Activated naive CD4-positive, alpha-beta T cell treated with anti-CD3 and anti-CD28 coated beads, Interleukin-2, amount 10 ng/mL, durations not matched to agents 7 days and 5 days (primary cell): Measurements from ENCODE around the gene LMF1.
"Not testable (repeated sequence)": the region's sequence is repeated elsewhere in the genome, so short reads cannot be mapped to it uniquely, and the experiment has no call there.

Experiments used
- CTCF ChIA-PET: fragments of 350-600 bp; sonication (Branson Sonifier 250); formaldehyde crosslinking; loops from one replicate; lab custom pipeline; 2021; ENCODE audit warnings: antibody characterized with exemption; lab: Charles Lee
- DNase-seq: peaks from one replicate; pipeline ENCODE4 v3.0.0-alpha.2; 2020
- H3K27ac Mint-ChIP-seq: one replicate; pipeline ENCODE4 v1.8.0; 2021; ENCODE audit warnings: mild to moderate bottlenecking, moderate library complexity, mixed read lengths
- H3K27me3 Mint-ChIP-seq: one replicate; pipeline ENCODE4 v1.8.0; 2021; ENCODE audit warnings: mild to moderate bottlenecking, mixed read lengths
- H3K36me3 Mint-ChIP-seq: one replicate; pipeline ENCODE4 v1.8.0; 2021; ENCODE audit warnings: mixed read lengths
- H3K4me1 Mint-ChIP-seq: one replicate; pipeline ENCODE4 v1.8.0; 2021; ENCODE audit warnings: mixed read lengths
- H3K4me3 Mint-ChIP-seq: one replicate; pipeline ENCODE4 v1.8.0; 2021; ENCODE audit warnings: mild to moderate bottlenecking, moderate library complexity, mixed read lengths
- H3K9me3 Mint-ChIP-seq: one replicate; pipeline ENCODE4 v1.8.0; 2021; ENCODE audit warnings: mixed read lengths

The LMF1 gene

DNA sequence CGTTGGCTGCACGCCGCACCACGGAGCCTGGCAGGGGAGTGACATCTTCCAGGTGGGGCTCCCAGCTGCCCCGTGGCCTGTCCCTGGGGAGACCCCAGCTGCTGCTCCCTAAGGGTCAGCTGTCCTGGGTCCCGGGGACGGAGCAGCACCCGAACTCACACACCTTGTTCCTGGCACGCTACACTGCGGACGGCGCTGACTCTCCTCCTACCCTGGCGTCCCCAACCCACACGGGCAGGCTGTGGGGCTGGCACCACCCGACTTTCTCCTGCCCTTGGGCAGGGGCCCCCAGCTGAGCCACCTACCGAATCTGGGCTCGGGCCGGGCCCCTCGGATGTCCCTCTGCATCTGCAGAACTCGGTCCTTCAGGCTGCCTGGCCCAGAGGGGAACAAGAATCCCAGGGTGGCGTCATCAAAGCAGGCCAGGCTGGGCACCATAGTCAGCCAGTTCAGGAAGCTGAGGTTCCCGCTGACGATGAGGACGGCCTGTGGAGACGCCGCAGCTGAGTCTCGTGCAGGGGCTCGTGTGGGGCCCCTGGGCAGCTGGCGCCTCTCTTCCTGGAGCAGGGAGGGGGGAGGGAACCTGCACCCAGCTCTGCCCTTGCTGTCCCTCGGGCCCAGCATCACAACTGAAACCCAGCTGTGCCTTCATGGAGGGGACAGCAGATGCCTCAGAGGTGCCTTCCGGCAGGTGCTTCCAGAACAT lies 99.8 kb downstream of the LMF1 start:
- no peak overlapping the region for H3K4me3 Mint-ChIP-seq
- H3K27ac Mint-ChIP-seq: no peak overlapping the region
- H3K9me3 Mint-ChIP-seq: no peaks in the 10 kb centered on the region
- no peaks in the 10 kb centered on the region for H3K36me3 Mint-ChIP-seq
- no peaks in the 10 kb centered on the region for H3K27me3 Mint-ChIP-seq
- CTCF ChIA-PET: no interaction called here
- no peaks in the 10 kb centered on the region for H3K4me1 Mint-ChIP-seq
- DNase-seq: no peak

DNA sequence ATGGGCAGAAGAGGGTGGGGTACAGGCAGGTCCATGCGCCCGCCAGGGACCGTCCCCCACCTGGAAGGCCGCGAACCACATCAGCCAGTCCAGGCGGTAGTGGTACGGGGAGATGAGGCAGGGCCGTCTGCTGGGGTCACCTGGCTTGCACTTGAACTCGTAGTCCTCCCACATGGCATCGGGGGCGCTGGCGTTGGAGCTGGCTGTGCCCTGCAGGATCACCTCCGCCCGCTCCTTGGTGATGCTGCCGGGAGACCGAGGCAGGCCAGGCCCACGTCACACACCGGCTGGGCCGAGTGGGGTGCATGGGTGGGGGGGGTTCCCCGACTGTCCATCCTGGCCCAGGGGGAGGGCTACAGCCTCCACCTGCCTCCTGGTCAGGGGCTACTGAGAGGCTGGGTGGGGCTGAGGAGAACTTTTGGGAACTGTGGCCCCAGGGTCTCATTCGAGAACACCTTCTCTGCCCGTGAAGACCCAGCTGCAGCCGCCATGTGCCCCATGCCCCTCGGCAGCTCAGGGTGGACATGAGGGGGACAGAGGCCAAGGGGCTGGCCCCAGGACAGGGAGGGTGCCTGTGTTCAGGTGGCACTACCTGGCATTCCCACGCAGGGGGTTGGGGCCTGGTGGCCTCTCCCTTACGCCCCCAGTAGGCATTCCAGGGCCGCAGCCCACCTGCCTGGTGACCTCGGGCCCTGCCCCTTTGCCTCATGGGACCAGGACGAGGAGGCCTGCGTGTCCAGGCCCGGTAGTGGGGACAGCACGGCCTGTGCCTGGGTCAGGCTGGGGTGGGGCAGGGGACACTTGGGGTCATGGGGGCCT lies 100.8 kb downstream of the LMF1 start:
- Mint-ChIP-seq H3K4me3 (no peak overlapping the region), H3K36me3 (no peaks in the 10 kb centered on the region), H3K9me3 (no peaks in the 10 kb centered on the region), H3K27me3 (no peaks in the 10 kb centered on the region), H3K4me1 (no peaks in the 10 kb centered on the region), H3K27ac (no peak overlapping the region)
- DNase-seq: no peak
- CTCF ChIA-PET: no interaction called here

- no peaks in the 10 kb centered on the region for H3K36me3 Mint-ChIP-seq
- DNase-seq: no peak
- CTCF ChIA-PET: no interaction called here
- H3K4me3 Mint-ChIP-seq: no peak overlapping the region
- no peaks in the 10 kb centered on the region for H3K4me1 Mint-ChIP-seq
- H3K9me3 Mint-ChIP-seq: no peaks in the 10 kb centered on the region
- H3K27ac Mint-ChIP-seq: no peak overlapping the region
- H3K27me3 Mint-ChIP-seq: no peaks in the 10 kb centered on the region
Measured at GRCh38 chr16:868846-869822, 101.7 kb downstream of the LMF1 start.

DNA sequence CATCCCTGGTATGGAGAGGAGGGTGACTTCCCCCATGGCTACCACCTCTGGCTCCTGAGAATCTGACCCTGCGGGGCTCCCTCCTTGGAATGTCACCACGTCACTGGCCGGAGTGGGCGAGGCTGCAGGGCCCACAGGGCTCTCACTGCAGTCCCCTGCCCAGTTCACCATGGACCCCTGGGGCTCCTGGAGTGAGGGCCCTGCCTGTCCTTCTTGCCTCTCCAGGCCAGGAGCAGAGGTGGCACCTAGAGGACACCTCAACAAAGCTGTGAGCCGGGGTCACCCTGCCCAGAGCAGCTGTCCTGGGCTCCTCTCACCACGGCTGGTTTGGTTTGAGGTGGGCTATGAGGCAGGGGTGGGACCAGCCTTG lies 102.4 kb downstream of the LMF1 start:
- DNase-seq: no peak
- no peaks in the 10 kb centered on the region for H3K9me3 Mint-ChIP-seq
- H3K4me3 Mint-ChIP-seq: no peak overlapping the region
- H3K27ac Mint-ChIP-seq: no peak overlapping the region
- no peaks in the 10 kb centered on the region for H3K36me3 Mint-ChIP-seq
- H3K27me3 Mint-ChIP-seq: no peaks in the 10 kb centered on the region
- CTCF ChIA-PET: no interaction called here
- no peaks in the 10 kb centered on the region for H3K4me1 Mint-ChIP-seq

- no peaks in the 10 kb centered on the region for H3K36me3 Mint-ChIP-seq
- H3K4me1 Mint-ChIP-seq: no peaks in the 10 kb centered on the region
- H3K9me3 Mint-ChIP-seq: no peaks in the 10 kb centered on the region
- no peak overlapping the region for H3K27ac Mint-ChIP-seq
- CTCF ChIA-PET: no interaction called here
- no peak overlapping the region for H3K4me3 Mint-ChIP-seq
- H3K27me3 Mint-ChIP-seq: no peaks in the 10 kb centered on the region
- no peak for DNase-seq
Measured at GRCh38 chr16:867421-868385, 103.1 kb downstream of the LMF1 start.

GRCh38 chr16:866252-866896 lies 104.4 kb downstream of the LMF1 start:
- DNase-seq: no peak
- no peaks in the 10 kb centered on the region for H3K27me3 Mint-ChIP-seq
- H3K9me3 Mint-ChIP-seq: peaks cover 5% of the 10 kb centered on the region
- no peak overlapping the region for H3K4me3 Mint-ChIP-seq
- H3K4me1 Mint-ChIP-seq: no peaks in the 10 kb centered on the region
- no peaks in the 10 kb centered on the region for H3K36me3 Mint-ChIP-seq
- CTCF ChIA-PET: no interaction called here
- no peak overlapping the region for H3K27ac Mint-ChIP-seq

- no peaks in the 10 kb centered on the region for H3K4me1 Mint-ChIP-seq
- no peak overlapping the region for H3K27ac Mint-ChIP-seq
- peaks cover 13% of the 10 kb centered on the region for H3K9me3 Mint-ChIP-seq
- no peaks in the 10 kb centered on the region for H3K27me3 Mint-ChIP-seq
- DNase-seq: no peak
- CTCF ChIA-PET: no interaction called here
- H3K4me3 Mint-ChIP-seq: no peak overlapping the region
- H3K36me3 Mint-ChIP-seq: peaks cover 3% of the 10 kb centered on the region
Measured at GRCh38 chr16:865026-865425, 105.8 kb downstream of the LMF1 start.

DNA sequence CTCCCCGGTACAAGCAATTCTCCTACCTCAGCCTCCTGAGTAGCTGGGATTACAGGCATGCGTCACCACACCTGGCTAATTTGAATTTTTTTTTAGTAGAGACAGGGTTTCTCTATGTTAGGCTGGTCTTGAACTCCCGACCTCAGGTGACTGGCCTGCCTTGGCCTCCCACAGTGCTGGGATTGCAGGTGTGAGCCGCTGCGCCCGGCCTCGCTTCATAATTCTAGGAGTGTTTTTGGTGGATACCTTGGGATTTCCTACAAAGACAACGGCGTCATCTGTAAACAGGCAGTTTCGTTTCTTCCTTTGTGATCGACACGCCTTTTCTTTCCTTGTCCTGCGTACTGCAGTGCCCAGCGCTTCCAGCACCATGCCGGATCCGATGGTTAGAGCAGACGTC lies 109.3 kb downstream of the LMF1 start:
- Mint-ChIP-seq H3K27ac (no peak overlapping the region), H3K4me1 (no peaks in the 10 kb centered on the region)
- CTCF ChIA-PET: no interaction called here

DNA sequence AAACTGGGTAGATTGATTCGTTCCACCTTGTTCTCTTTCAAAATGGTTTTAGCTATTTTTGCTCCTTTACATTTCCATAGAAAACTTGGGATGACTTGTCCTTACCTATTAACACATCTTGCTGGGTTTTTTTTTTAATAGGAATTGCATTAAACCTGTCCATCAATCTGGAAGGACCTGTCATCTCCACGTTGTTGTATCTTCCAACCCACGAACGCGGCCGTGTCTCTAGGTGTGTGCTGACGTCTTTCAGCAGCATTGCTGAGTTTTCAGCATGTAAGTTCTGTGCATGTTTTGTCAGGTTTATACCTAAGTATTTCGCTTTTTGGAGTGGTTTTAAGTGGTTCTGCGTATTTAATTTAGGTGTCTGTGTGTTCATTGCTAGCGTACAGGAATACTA lies 109.9 kb downstream of the LMF1 start:
- Mint-ChIP-seq H3K4me3 (no peak overlapping the region), H3K36me3 (peaks cover 5% of the 10 kb centered on the region), H3K9me3 (peaks cover 20% of the 10 kb centered on the region), H3K4me1 (no peaks in the 10 kb centered on the region), H3K27me3 (no peaks in the 10 kb centered on the region), H3K27ac (peak overlapping the region; percentile 24)
- CTCF ChIA-PET: no interaction called here
- DNase-seq: no peak

More for the DNA sequence above, 109.3 kb downstream of the LMF1 start:
- no peaks in the 10 kb centered on the region for H3K27me3 Mint-ChIP-seq
- H3K36me3 Mint-ChIP-seq: peaks cover 5% of the 10 kb centered on the region
- peaks cover 20% of the 10 kb centered on the region for H3K9me3 Mint-ChIP-seq
- no peak overlapping the region for H3K4me3 Mint-ChIP-seq
- no peak for DNase-seq

DNA sequence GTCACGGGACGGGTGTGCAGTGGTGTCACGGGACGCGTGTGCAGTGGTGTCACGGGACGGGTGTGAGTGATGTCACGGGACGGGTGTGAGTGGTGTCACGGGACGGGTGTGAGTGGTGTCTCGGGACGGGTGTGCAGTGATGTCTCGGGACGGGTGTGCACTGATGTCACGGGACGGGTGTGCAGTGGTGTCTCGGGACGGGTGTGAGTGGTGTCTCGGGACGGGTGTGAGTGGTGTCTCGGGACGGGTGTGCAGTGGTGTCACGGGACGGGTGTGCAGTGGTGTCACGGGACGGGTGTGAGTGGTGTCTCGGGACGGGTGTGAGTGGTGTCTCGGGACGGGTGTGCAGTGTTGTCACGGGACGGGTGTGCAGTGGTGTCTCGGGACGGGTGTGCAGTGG lies 111.8 kb downstream of the LMF1 start:
- H3K4me3 Mint-ChIP-seq: not testable (repeated sequence)
- peaks cover 22% of the 10 kb centered on the region for H3K9me3 Mint-ChIP-seq

GRCh38 chr16:858441-858840 lies 112.3 kb downstream of the LMF1 start:
- H3K27ac Mint-ChIP-seq, H3K36me3 Mint-ChIP-seq, H3K27me3 Mint-ChIP-seq, H3K4me1 Mint-ChIP-seq, H3K4me3 Mint-ChIP-seq, CTCF ChIA-PET, DNase-seq: not testable (repeated sequence)
- H3K9me3 Mint-ChIP-seq: peaks cover 22% of the 10 kb centered on the region

More for the DNA sequence above, 111.8 kb downstream of the LMF1 start:
- H3K4me1 Mint-ChIP-seq, H3K36me3 Mint-ChIP-seq, DNase-seq, CTCF ChIA-PET, H3K27me3 Mint-ChIP-seq, H3K27ac Mint-ChIP-seq: not testable (repeated sequence)

DNA sequence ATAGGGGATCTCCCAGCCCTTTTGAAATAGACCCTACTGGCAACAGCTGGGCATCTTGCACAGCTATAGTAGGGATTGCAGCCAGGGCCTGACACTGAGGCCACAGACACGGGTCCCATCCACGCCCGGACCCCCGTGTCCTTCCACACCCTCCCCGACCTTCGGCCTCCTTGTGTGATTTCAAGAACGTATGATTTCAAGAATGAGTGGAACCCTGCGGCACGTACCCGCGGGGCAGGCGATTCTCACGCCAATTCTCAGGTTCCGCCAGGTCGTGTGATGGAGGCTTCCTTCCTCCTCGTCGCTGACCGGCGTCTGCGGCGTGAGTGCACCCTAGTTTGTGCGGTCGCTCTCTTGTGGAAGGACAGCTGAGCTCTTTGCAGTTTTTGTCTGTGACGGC lies 114.0 kb downstream of the LMF1 start:
- CTCF ChIA-PET: no interaction called here
- no peaks in the 10 kb centered on the region for H3K4me1 Mint-ChIP-seq

DNA sequence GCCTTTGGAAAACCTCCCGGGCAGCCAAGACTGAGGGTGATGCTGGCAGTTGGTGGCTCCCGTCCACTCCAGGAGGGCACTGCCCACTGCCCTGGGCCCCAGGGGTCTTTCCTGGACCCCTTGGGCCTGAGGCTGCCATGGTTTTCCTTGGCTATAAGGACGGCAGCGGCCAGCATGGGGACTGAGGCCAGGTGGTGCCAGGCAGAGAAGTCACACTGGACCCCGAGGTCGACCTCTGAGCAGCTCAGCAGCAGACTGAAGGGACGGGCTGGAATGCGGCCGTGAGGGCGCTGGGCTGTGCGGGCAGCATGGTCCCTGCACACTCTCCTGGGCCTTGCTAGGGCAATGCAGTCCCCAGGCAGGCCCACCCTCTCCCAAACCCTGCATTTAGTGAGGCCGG lies 114.7 kb downstream of the LMF1 start:
- no peaks in the 10 kb centered on the region for H3K4me1 Mint-ChIP-seq
- no peak overlapping the region for H3K4me3 Mint-ChIP-seq
- no peak overlapping the region for H3K27ac Mint-ChIP-seq
- no peaks in the 10 kb centered on the region for H3K27me3 Mint-ChIP-seq
- no peak for DNase-seq
- peaks cover 17% of the 10 kb centered on the region for H3K9me3 Mint-ChIP-seq
- H3K36me3 Mint-ChIP-seq: peaks cover 6% of the 10 kb centered on the region
- CTCF ChIA-PET: no interaction called here

More for the DNA sequence above, 114.0 kb downstream of the LMF1 start:
- no peak overlapping the region for H3K4me3 Mint-ChIP-seq
- no peak for DNase-seq
- H3K36me3 Mint-ChIP-seq: peaks cover 6% of the 10 kb centered on the region
- no peak overlapping the region for H3K27ac Mint-ChIP-seq
- no peaks in the 10 kb centered on the region for H3K27me3 Mint-ChIP-seq
- H3K9me3 Mint-ChIP-seq: peaks cover 21% of the 10 kb centered on the region
